Dendritic cell treated with granulocyte-macrophage colony-stimulating factor and Interleukin-4, amounts not matched to agents 40 ng/mL and 50 ng/mL, for 4 days (primary cell): ENCODE results near the gene GNPNAT1.
"Not testable (repeated sequence)": the region's sequence is repeated elsewhere in the genome, so short reads cannot be mapped to it uniquely, and the experiment has no call there.

Experiments
- H3K27ac Mint-ChIP-seq: one replicate; pipeline ENCODE4 v1.8.0; 2022; ENCODE audit warnings: mild to moderate bottlenecking, mixed read lengths
- H3K27me3 Mint-ChIP-seq: one replicate; pipeline ENCODE4 v1.8.0; 2022; ENCODE audit warnings: mild to moderate bottlenecking, mixed read lengths
- H3K36me3 Mint-ChIP-seq: one replicate; pipeline ENCODE4 v1.8.0; 2022; ENCODE audit warnings: low read depth, mixed read lengths
- H3K4me1 Mint-ChIP-seq: one replicate; pipeline ENCODE4 v1.8.0; 2022; ENCODE audit warnings: low read depth, mixed read lengths
- H3K4me3 Mint-ChIP-seq: one replicate; pipeline ENCODE4 v1.8.0; 2022; ENCODE audit warnings: mild to moderate bottlenecking, moderate library complexity, mixed read lengths
- H3K9me3 Mint-ChIP-seq: one replicate; pipeline ENCODE4 v1.8.0; 2022; ENCODE audit warnings: mixed read lengths
- intact Hi-C: fragments of 100-400 bp; cut with micrococcal nuclease; formaldehyde crosslinking; loops from one replicate; pipeline ENCODE4 v1.15.0; 2022

GNPNAT1 gene

GRCh38 chr14:52778702-52779101 is 12.7 kb downstream of the GNPNAT1 start:
- Mint-ChIP-seq H3K4me1 (peaks cover 5% of the 10 kb centered on the region), H3K27ac (no peak overlapping the region), H3K4me3 (no peak overlapping the region), H3K9me3 (no peaks in the 10 kb centered on the region), H3K27me3 (no peaks in the 10 kb centered on the region), H3K36me3 (peaks cover 41% of the 10 kb centered on the region)
- intact Hi-C loops: no loop called here

GRCh38 chr14:52776816-52777215 is 14.6 kb downstream of the GNPNAT1 start:
- intact Hi-C loops: no loop called here
- H3K27ac Mint-ChIP-seq: no peak overlapping the region
- no peaks in the 10 kb centered on the region for H3K4me1 Mint-ChIP-seq
- no peak overlapping the region for H3K4me3 Mint-ChIP-seq
- H3K36me3 Mint-ChIP-seq: peaks cover 53% of the 10 kb centered on the region
- H3K9me3 Mint-ChIP-seq: no peaks in the 10 kb centered on the region
- no peaks in the 10 kb centered on the region for H3K27me3 Mint-ChIP-seq

- H3K27me3 Mint-ChIP-seq: no peaks in the 10 kb centered on the region
- no peaks in the 10 kb centered on the region for H3K9me3 Mint-ChIP-seq
- H3K4me3 Mint-ChIP-seq: no peak overlapping the region
- H3K27ac Mint-ChIP-seq: no peak overlapping the region
- H3K4me1 Mint-ChIP-seq: no peaks in the 10 kb centered on the region
- intact Hi-C loops: loop anchor here (5.0 kb wide), 1 partner anchor 33 kb away; no protein-coding TSS in a partner anchor
- H3K36me3 Mint-ChIP-seq: peaks cover 77% of the 10 kb centered on the region
Observed at GRCh38 chr14:52769887-52770286, 21.5 kb downstream of the GNPNAT1 start.

GRCh38 chr14:52767058-52767833 is 24.2 kb downstream of the GNPNAT1 start:
- intact Hi-C loops: no loop called here
- peaks cover 88% of the 10 kb centered on the region for H3K36me3 Mint-ChIP-seq
- no peaks in the 10 kb centered on the region for H3K9me3 Mint-ChIP-seq
- no peaks in the 10 kb centered on the region for H3K27me3 Mint-ChIP-seq
- no peaks in the 10 kb centered on the region for H3K4me1 Mint-ChIP-seq
- H3K27ac Mint-ChIP-seq: no peak overlapping the region
- no peak overlapping the region for H3K4me3 Mint-ChIP-seq

- H3K9me3 Mint-ChIP-seq, H3K4me3 Mint-ChIP-seq, H3K27me3 Mint-ChIP-seq, H3K4me1 Mint-ChIP-seq, intact Hi-C loops: not testable (repeated sequence)
- Mint-ChIP-seq H3K27ac (peak overlapping the region; percentile 2), H3K36me3 (peaks cover 74% of the 10 kb centered on the region)
Observed at GRCh38 chr14:52762923-52763322, 28.5 kb downstream of the GNPNAT1 start.

GRCh38 chr14:52759145-52759544 is 32.3 kb downstream of the GNPNAT1 start:
- Mint-ChIP-seq H3K9me3 (no peaks in the 10 kb centered on the region), H3K27me3 (no peaks in the 10 kb centered on the region), H3K4me1 (no peaks in the 10 kb centered on the region), H3K4me3 (no peak overlapping the region), H3K36me3 (peaks cover 48% of the 10 kb centered on the region), H3K27ac (no peak overlapping the region)
- intact Hi-C loops: no loop called here

- Mint-ChIP-seq H3K9me3 (no peaks in the 10 kb centered on the region), H3K27me3 (no peaks in the 10 kb centered on the region), H3K27ac (no peak overlapping the region), H3K4me3 (no peak overlapping the region), H3K36me3 (peaks cover 32% of the 10 kb centered on the region), H3K4me1 (no peaks in the 10 kb centered on the region)
- intact Hi-C loops: no loop called here
Observed at GRCh38 chr14:52755607-52756316, 35.6 kb downstream of the GNPNAT1 start.

GRCh38 chr14:52748647-52749292 is 42.6 kb downstream of the GNPNAT1 start:
- Mint-ChIP-seq H3K36me3 (peaks cover 50% of the 10 kb centered on the region), H3K27me3 (no peaks in the 10 kb centered on the region), H3K9me3 (no peaks in the 10 kb centered on the region), H3K27ac (no peak overlapping the region), H3K4me3 (no peak overlapping the region), H3K4me1 (no peaks in the 10 kb centered on the region)
- intact Hi-C loops: loop anchor here (5.0 kb wide), 1 partner anchor 44 kb away; the partner anchor contains the start of gene GNPNAT1

GRCh38 chr14:52741865-52742264 is 49.5 kb downstream of the GNPNAT1 start:
- Mint-ChIP-seq H3K4me1 (peaks cover 26% of the 10 kb centered on the region), H3K27ac (peak overlapping the region; percentile 85), H3K27me3 (no peaks in the 10 kb centered on the region), H3K9me3 (no peaks in the 10 kb centered on the region), H3K36me3 (peaks cover 34% of the 10 kb centered on the region), H3K4me3 (peak overlapping the region; percentile 9)
- intact Hi-C loops: no loop called here

- no peak overlapping the region for H3K4me3 Mint-ChIP-seq
- intact Hi-C loops: no loop called here
Observed at GRCh38 chr14:52740751-52741150, 50.7 kb downstream of the GNPNAT1 start.

GRCh38 chr14:52738409-52738808 is 53.0 kb downstream of the GNPNAT1 start:
- Mint-ChIP-seq H3K4me3 (no peak overlapping the region), H3K9me3 (no peaks in the 10 kb centered on the region), H3K27me3 (no peaks in the 10 kb centered on the region), H3K4me1 (peaks cover 45% of the 10 kb centered on the region), H3K27ac (no peak overlapping the region), H3K36me3 (peaks cover 38% of the 10 kb centered on the region)
- intact Hi-C loops: loop anchor here (5.0 to 10.0 kb wide), 3 partner anchors 34 to 416 kb away; partner anchors contain the start of genes DDHD1, GPR137C and TXNDC16

More at GRCh38 chr14:52740751-52741150, 50.7 kb downstream of the GNPNAT1 start:
- Mint-ChIP-seq H3K4me1 (peaks cover 32% of the 10 kb centered on the region), H3K36me3 (peaks cover 27% of the 10 kb centered on the region), H3K27me3 (no peaks in the 10 kb centered on the region), H3K27ac (no peak overlapping the region), H3K9me3 (no peaks in the 10 kb centered on the region)

GRCh38 chr14:52735921-52736489 is 55.4 kb downstream of the GNPNAT1 start:
- Mint-ChIP-seq H3K4me3 (no peak overlapping the region), H3K36me3 (peaks cover 55% of the 10 kb centered on the region), H3K27ac (no peak overlapping the region), H3K9me3 (no peaks in the 10 kb centered on the region), H3K27me3 (no peaks in the 10 kb centered on the region), H3K4me1 (peaks cover 35% of the 10 kb centered on the region)
- intact Hi-C loops: loop anchor here (5.0 to 10.0 kb wide), 3 partner anchors 36 to 419 kb away; partner anchors contain the start of genes DDHD1, GPR137C and TXNDC16

GRCh38 chr14:52733824-52734223 is 57.6 kb downstream of the GNPNAT1 start:
- Mint-ChIP-seq H3K4me3 (no peak overlapping the region), H3K36me3 (peaks cover 58% of the 10 kb centered on the region), H3K9me3 (no peaks in the 10 kb centered on the region), H3K4me1 (peaks cover 35% of the 10 kb centered on the region), H3K27ac (no peak overlapping the region), H3K27me3 (no peaks in the 10 kb centered on the region)
- intact Hi-C loops: loop anchor here (5.0 to 10.0 kb wide), 3 partner anchors 42 to 421 kb away; partner anchors contain the start of genes DDHD1, GPR137C and TXNDC16
